Cardiac muscle cell (in vitro differentiated cells and primary cell): ENCODE data around the gene HDAC4. TPM values are rescaled to one million over a fixed set of nuclear protein-coding genes. Genes with fewer than 3 reads are reported as not detected.

ENCODE experiments used
- DNase-seq, 2 donors: peaks; one replicate each; pipeline versions ENCODE4 v3.0.0 to v3.0.0-alpha.2; 2010 to 2017; ENCODE audit warnings: low read depth in 1 of 2, low spot score in 1 of 2
- H3K27ac ChIP-seq: fragments of 200-600 bp; sonication (generic); 2 replicates; pipeline ENCODE4 v1.5.1; 2016
- H3K27me3 ChIP-seq: fragments of 200-600 bp; sonication (generic); 2 replicates; pipeline ENCODE4 v1.6.0; 2016; ENCODE audit warnings: control low read depth
- H3K36me3 ChIP-seq: fragments of 200-600 bp; sonication (generic); 2 replicates; pipeline ENCODE4 v1.5.1; 2016; ENCODE audit warnings: control low read depth
- H3K4me1 ChIP-seq: fragments of 200-600 bp; sonication (generic); 2 replicates; pipeline ENCODE4 v1.8.1; 2017; ENCODE audit warnings: low read depth, mild to moderate bottlenecking, mixed run types
- H3K4me3 ChIP-seq: fragments of 200-600 bp; sonication (generic); 2 replicates; pipeline ENCODE4 v1.5.1; 2016; ENCODE audit warnings: mild to moderate bottlenecking
- H3K9me3 ChIP-seq: fragments of 200-600 bp; sonication (generic); 2 replicates; pipeline ENCODE4 v1.5.1; 2017; ENCODE audit warnings: low read depth, mild to moderate bottlenecking, control low read depth
- CTCF ChIP-seq: IDR thresholded peaks from 2 replicates; pipeline ENCODE4 v1.5.1; 2012; ENCODE audit warnings: low read depth, mild to moderate bottlenecking, low read length
- polyA plus RNA-seq: library from polyadenylated mRNA; unstranded; fragments of >200 nt; fragmentation: Nextera tagmentation; extraction: Ambion mirVana; gene quantifications from 2 replicates; pipeline ENCODE4 v1.2.1, GENCODE V29; 2016
- total RNA-seq: library from RNA; depleted of rRNA; stranded (reverse); fragments of >200 nt; gene quantifications from 2 replicates; pipeline ENCODE4 v1.2.3, GENCODE V29; 2016

The HDAC4 gene
- total and polyA plus RNA-seq, 2 experiments from 2014 or later = 7.0 to 41.6 TPM

DNA sequence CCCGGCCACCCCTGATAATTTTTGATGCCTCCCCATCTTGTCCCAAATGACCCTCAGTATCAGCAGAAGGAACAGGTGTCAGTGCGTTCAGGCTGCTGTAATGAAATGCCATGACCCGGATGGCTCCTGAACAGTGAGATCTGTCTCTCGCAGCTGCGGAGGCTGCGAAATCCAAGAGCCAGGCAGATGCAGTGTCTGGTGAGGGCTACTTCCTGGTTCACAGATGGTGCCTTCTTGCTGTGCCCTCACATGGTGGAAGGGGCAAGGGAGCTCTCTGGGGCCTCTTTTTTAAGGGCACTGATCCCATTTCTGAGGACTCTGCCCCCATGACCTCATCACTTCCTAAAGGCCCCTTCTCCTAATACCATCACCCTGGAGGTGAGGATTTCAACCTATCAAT, 400.7 kb downstream of the HDAC4 start:
- Histone ChIP-seq H3K27ac (no peak overlapping the region), H3K36me3 (no peaks in the 10 kb centered on the region)
- no peak for TF ChIP-seq CTCF

GRCh38 chr2:238999291-238999741, 401.5 kb downstream of the HDAC4 start:
- Histone ChIP-seq H3K36me3 (no peaks in the 10 kb centered on the region), H3K4me3 (no peak overlapping the region), H3K4me1 (no peaks in the 10 kb centered on the region), H3K27ac (no peak overlapping the region), H3K27me3 (no peaks in the 10 kb centered on the region), H3K9me3 (no peaks in the 10 kb centered on the region)
- peak in 1 of 2 donors; percentile 39 for DNase-seq
- no peak for TF ChIP-seq CTCF

More for the DNA sequence above, 400.7 kb downstream of the HDAC4 start:
- DNase-seq = no peak
- Histone ChIP-seq H3K4me1 (no peaks in the 10 kb centered on the region), H3K4me3 (no peak overlapping the region), H3K9me3 (no peaks in the 10 kb centered on the region), H3K27me3 (no peaks in the 10 kb centered on the region)

- Histone ChIP-seq H3K4me1 (no peaks in the 10 kb centered on the region), H3K9me3 (no peaks in the 10 kb centered on the region), H3K4me3 (no peak overlapping the region), H3K27ac (no peak overlapping the region), H3K27me3 (no peaks in the 10 kb centered on the region), H3K36me3 (no peaks in the 10 kb centered on the region)
- TF ChIP-seq CTCF = no peak
- no peak for DNase-seq
These were observed 402.0 kb downstream of the HDAC4 start for GRCh38 chr2:238998801-238999200.
